RWPE2 (cell line): ENCODE results near the gene SCLT1.

Experiments used
- ATAC-seq: fragments of 200-7000 bp; cut with Tn5 transposase; 3 replicates; pipeline ENCODE4 v1.9.1; 2021; ENCODE audit warnings: low read depth
- DNase-seq: peaks from one replicate; pipeline ENCODE4 v3.0.0-alpha.2; 2020; ENCODE audit warnings: low spot score
- H3K27ac ChIP-seq: fragments of 450-650 bp; 2 replicates; pipeline ENCODE4 v1.5.1; 2017; ENCODE audit warnings: mild to moderate bottlenecking; ENCODE audit not compliant: poor library complexity, severe bottlenecking
- H3K27me3 ChIP-seq: fragments of 250-450 bp; sonication (Bioruptor Pico); 2 replicates; pipeline ENCODE4 v1.5.1; 2021; ENCODE audit warnings: mild to moderate bottlenecking, moderate library complexity; ENCODE audit not compliant: insufficient read depth, poor library complexity, severe bottlenecking
- H3K36me3 ChIP-seq: fragments of 250-450 bp; sonication (Bioruptor Pico); 2 replicates; pipeline ENCODE4 v1.5.1; 2020; ENCODE audit warnings: low read depth, mild to moderate bottlenecking, moderate library complexity
- H3K4me1 ChIP-seq: fragments of 250-450 bp; sonication (Bioruptor Pico); 2 replicates; pipeline ENCODE4 v1.5.1; 2021; ENCODE audit warnings: mild to moderate bottlenecking, moderate library complexity; ENCODE audit not compliant: insufficient read depth, poor library complexity, severe bottlenecking
- H3K4me3 ChIP-seq: fragments of 250-450 bp; sonication (Bioruptor Pico); 2 replicates; pipeline ENCODE4 v1.5.1; 2021; ENCODE audit warnings: mild to moderate bottlenecking, moderate library complexity; ENCODE audit not compliant: severe bottlenecking
- H3K9me3 ChIP-seq: fragments of 250-450 bp; sonication (Bioruptor Pico); 2 replicates; pipeline ENCODE4 v1.5.1; 2021; ENCODE audit warnings: mild to moderate bottlenecking, moderate library complexity; ENCODE audit not compliant: severe bottlenecking
- TF ChIP-seq, protein P1 (sequence below): fragments of 450-650 bp; IDR thresholded peaks from one replicate; pipeline ENCODE4 v1.5.1; 2017; ENCODE audit warnings: mild to moderate bottlenecking, moderate library complexity; ENCODE audit not compliant: poor library complexity, severe bottlenecking

Gene SCLT1

GRCh38 chr4:128869776-128870509, 223.4 kb downstream of the SCLT1 start:
- Histone ChIP-seq H3K9me3 (no peaks in the 10 kb centered on the region), H3K36me3 (peaks cover 54% of the 10 kb centered on the region), H3K4me1 (no peaks in the 10 kb centered on the region), H3K27ac (no peak overlapping the region), H3K4me3 (no peak overlapping the region), H3K27me3 (no peaks in the 10 kb centered on the region)
- DNase-seq (no peak), ATAC-seq (no peak)
- TF ChIP-seq, protein P1, sequence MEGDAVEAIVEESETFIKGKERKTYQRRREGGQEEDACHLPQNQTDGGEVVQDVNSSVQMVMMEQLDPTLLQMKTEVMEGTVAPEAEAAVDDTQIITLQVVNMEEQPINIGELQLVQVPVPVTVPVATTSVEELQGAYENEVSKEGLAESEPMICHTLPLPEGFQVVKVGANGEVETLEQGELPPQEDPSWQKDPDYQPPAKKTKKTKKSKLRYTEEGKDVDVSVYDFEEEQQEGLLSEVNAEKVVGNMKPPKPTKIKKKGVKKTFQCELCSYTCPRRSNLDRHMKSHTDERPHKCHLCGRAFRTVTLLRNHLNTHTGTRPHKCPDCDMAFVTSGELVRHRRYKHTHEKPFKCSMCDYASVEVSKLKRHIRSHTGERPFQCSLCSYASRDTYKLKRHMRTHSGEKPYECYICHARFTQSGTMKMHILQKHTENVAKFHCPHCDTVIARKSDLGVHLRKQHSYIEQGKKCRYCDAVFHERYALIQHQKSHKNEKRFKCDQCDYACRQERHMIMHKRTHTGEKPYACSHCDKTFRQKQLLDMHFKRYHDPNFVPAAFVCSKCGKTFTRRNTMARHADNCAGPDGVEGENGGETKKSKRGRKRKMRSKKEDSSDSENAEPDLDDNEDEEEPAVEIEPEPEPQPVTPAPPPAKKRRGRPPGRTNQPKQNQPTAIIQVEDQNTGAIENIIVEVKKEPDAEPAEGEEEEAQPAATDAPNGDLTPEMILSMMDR = no peak

DNA sequence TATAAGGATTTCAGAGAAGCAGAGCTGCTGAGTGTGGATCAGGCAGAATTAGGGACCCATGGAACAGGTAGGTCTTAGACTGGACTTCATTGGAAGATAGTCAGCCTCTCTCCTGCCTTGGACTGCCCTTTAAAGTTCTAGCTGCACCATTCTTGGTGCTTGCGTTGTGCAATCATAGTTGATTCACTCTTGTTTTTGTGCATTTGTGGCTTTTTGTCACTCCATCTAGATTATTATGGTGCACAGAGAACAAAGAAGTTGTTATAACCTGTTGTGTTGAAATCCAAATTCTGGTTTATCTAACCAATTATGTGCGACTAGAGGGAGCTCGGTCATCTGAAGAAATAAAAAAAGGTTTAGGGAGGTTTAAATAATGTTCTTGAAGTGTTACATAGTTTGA, 224.6 kb downstream of the SCLT1 start:
- ATAC-seq (no peak), DNase-seq (no peak)
- no peaks in the 10 kb centered on the region for H3K4me1 ChIP-seq
- H3K36me3 ChIP-seq = peaks cover 62% of the 10 kb centered on the region
- no peaks in the 10 kb centered on the region for H3K27me3 ChIP-seq
- TF ChIP-seq, protein P1 = no peak
- no peak overlapping the region for H3K4me3 ChIP-seq
- H3K9me3 ChIP-seq = no peaks in the 10 kb centered on the region
- no peak overlapping the region for H3K27ac ChIP-seq

DNA sequence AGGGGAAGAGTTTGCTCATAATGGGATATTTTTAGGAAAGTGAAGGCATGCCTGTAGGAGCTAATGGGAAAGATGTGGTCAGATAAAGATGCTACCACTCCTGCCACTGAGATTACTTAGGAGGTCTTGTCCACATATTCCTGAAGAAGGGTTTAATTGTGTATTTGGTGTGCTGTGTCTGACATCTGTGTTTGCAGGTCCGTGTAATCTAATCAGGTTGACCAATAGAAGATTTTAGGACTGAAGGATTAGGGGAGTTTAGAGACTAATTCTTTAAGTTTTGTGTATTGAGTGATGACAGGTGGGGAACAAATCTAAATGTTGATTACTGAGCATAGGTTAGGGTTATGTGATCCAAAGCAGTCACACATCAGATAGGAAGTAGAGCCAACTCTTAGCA, 226.6 kb downstream of the SCLT1 start:
- Histone ChIP-seq H3K4me1 (no peaks in the 10 kb centered on the region), H3K36me3 (peaks cover 58% of the 10 kb centered on the region), H3K4me3 (no peak overlapping the region), H3K27ac (no peak overlapping the region), H3K9me3 (no peaks in the 10 kb centered on the region), H3K27me3 (no peaks in the 10 kb centered on the region)
- TF ChIP-seq, protein P1 = no peak
- DNase-seq (no peak), ATAC-seq (no peak)

GRCh38 chr4:128866269-128866668, 227.1 kb downstream of the SCLT1 start:
- H3K9me3 ChIP-seq = no peaks in the 10 kb centered on the region
- no peak for ATAC-seq
- no peaks in the 10 kb centered on the region for H3K4me1 ChIP-seq
- H3K27ac ChIP-seq = no peak overlapping the region
- H3K27me3 ChIP-seq = no peaks in the 10 kb centered on the region
- TF ChIP-seq, protein P1 = no peak
- DNase-seq = no peak
- H3K36me3 ChIP-seq = peaks cover 58% of the 10 kb centered on the region
- H3K4me3 ChIP-seq = no peak overlapping the region

- no peak overlapping the region for H3K27ac ChIP-seq
- H3K4me1 ChIP-seq = no peaks in the 10 kb centered on the region
- H3K27me3 ChIP-seq = no peaks in the 10 kb centered on the region
- TF ChIP-seq, protein P1 = no peak
- ATAC-seq (no peak), DNase-seq (no peak)
- no peaks in the 10 kb centered on the region for H3K9me3 ChIP-seq
- H3K36me3 ChIP-seq = peaks cover 58% of the 10 kb centered on the region
- no peak overlapping the region for H3K4me3 ChIP-seq
These were observed 228.2 kb downstream of the SCLT1 start for GRCh38 chr4:128865132-128865531.
